SK-N-SH treated with all-trans-retinoic acid at 6 μM for 48 hours (cell line): ENCODE data around the gene SPRED1.

Experiments used
- ATAC-seq: fragments of 200-7000 bp; cut with Tn5 transposase; 3 replicates; pipeline ENCODE4 v1.9.1; 2020; ENCODE audit warnings: mild to moderate bottlenecking, moderate library complexity
- ARNTL ChIP-seq: fragments of 450-650 bp; formaldehyde crosslinking; IDR thresholded peaks from 2 replicates; pipeline ENCODE4 v1.5.0; 2020; ENCODE audit warnings: low read depth, mild to moderate bottlenecking, moderate library complexity, borderline replicate concordance
- BACH2 ChIP-seq: fragments of 250-450 bp; sonication (Bioruptor Pico); IDR thresholded peaks from 2 replicates; pipeline ENCODE4 v1.9.0; 2021; ENCODE audit warnings: mild to moderate bottlenecking, borderline replicate concordance
- CREB5 ChIP-seq: fragments of 250-450 bp; sonication (Bioruptor Pico); IDR thresholded peaks from 2 replicates; pipeline ENCODE4 v1.5.1; 2020; ENCODE audit warnings: low read depth, mild to moderate bottlenecking, moderate library complexity
- CSDC2 ChIP-seq: fragments of 250-450 bp; sonication (Bioruptor Pico); IDR thresholded peaks from 2 replicates; pipeline ENCODE4 v1.5.0; 2020; ENCODE audit warnings: mild to moderate bottlenecking, moderate library complexity
- ESRRG ChIP-seq: fragments of 250-450 bp; sonication (Bioruptor Pico); IDR thresholded peaks from 2 replicates; pipeline ENCODE4 v1.6.1; 2021; ENCODE audit warnings: mild to moderate bottlenecking
- ISL1 ChIP-seq: fragments of 250-450 bp; sonication (Bioruptor Pico); IDR thresholded peaks from 2 replicates; pipeline ENCODE4 v2.1.2; 2022; ENCODE audit warnings: mild to moderate bottlenecking, moderate library complexity
- OSR1 ChIP-seq: fragments of 250-450 bp; sonication (Bioruptor Pico); IDR thresholded peaks from 2 replicates; pipeline ENCODE4 v1.8.0; 2022; ENCODE audit warnings: moderate library complexity, mild to moderate bottlenecking, inconsistent platforms
- PATZ1 ChIP-seq: fragments of 250-450 bp; sonication (Bioruptor Pico); IDR thresholded peaks from 2 replicates; pipeline ENCODE4 v1.8.0; 2020; ENCODE audit warnings: mild to moderate bottlenecking, moderate library complexity, borderline replicate concordance
- PPARA ChIP-seq: fragments of 250-450 bp; sonication (Bioruptor Pico); IDR thresholded peaks from 2 replicates; pipeline ENCODE4 v1.5.0; 2020; ENCODE audit warnings: mild to moderate bottlenecking, borderline replicate concordance
- RARB ChIP-seq: fragments of 250-450 bp; sonication (Bioruptor Pico); IDR thresholded peaks from 2 replicates; pipeline ENCODE4 v1.8.0; 2021; ENCODE audit warnings: mild to moderate bottlenecking, moderate library complexity
- SNAI2 ChIP-seq: fragments of 250-450 bp; sonication (Bioruptor Pico); IDR thresholded peaks from 2 replicates; pipeline ENCODE4 v1.5.0; 2020; ENCODE audit warnings: mild to moderate bottlenecking, moderate library complexity
- TCF4 ChIP-seq: fragments of 250-450 bp; sonication (Bioruptor Pico); IDR thresholded peaks from 2 replicates; pipeline ENCODE4 v1.8.0; 2021; ENCODE audit warnings: mild to moderate bottlenecking, moderate library complexity, borderline replicate concordance
- TOX ChIP-seq: fragments of 250-450 bp; sonication (Bioruptor Pico); IDR thresholded peaks from 2 replicates; pipeline ENCODE4 v1.8.0; 2021; ENCODE audit warnings: mild to moderate bottlenecking, moderate library complexity, borderline replicate concordance
- TSHZ2 ChIP-seq: fragments of 250-450 bp; sonication (Bioruptor Pico); IDR thresholded peaks from 2 replicates; pipeline ENCODE4 v1.5.0; 2020; ENCODE audit warnings: mild to moderate bottlenecking, moderate library complexity
- ZC3H10 ChIP-seq: fragments of 250-450 bp; sonication (Bioruptor Pico); IDR thresholded peaks from 2 replicates; pipeline ENCODE4 v1.5.1; 2021; ENCODE audit warnings: mild to moderate bottlenecking, moderate library complexity
- ZFP3 ChIP-seq: fragments of 250-450 bp; sonication (Bioruptor Pico); IDR thresholded peaks from 2 replicates; pipeline ENCODE4 v1.5.0; 2020; ENCODE audit warnings: mild to moderate bottlenecking, moderate library complexity
- ZNF565 ChIP-seq: fragments of 450-650 bp; formaldehyde crosslinking; conservative IDR thresholded peaks from 2 replicates; pipeline ENCODE4 v1.5.0; 2020; ENCODE audit warnings: low read depth, mild to moderate bottlenecking, moderate library complexity
- ZNF70 ChIP-seq: fragments of 450-650 bp; formaldehyde crosslinking; IDR thresholded peaks from 2 replicates; pipeline ENCODE4 v1.5.0; 2020; ENCODE audit warnings: mild to moderate bottlenecking, moderate library complexity
- ZNF8 ChIP-seq: fragments of 450-650 bp; formaldehyde crosslinking; IDR thresholded peaks from 2 replicates; pipeline ENCODE4 v1.5.0; 2020; ENCODE audit warnings: mild to moderate bottlenecking, moderate library complexity
- TF ChIP-seq, protein P1 (sequence below): fragments of 250-450 bp; sonication (Bioruptor Pico); IDR thresholded peaks from 2 replicates; pipeline ENCODE4 v1.5.1; 2021; ENCODE audit warnings: mild to moderate bottlenecking, moderate library complexity
- TF ChIP-seq, protein P2 (sequence below): fragments of 250-450 bp; sonication (Bioruptor Pico); IDR thresholded peaks from 2 replicates; pipeline ENCODE4 v1.8.0; 2021; ENCODE audit warnings: low read depth, mild to moderate bottlenecking, moderate library complexity, borderline replicate concordance

Gene SPRED1

GRCh38 chr15:38259134-38259533 is 6.5 kb downstream of the SPRED1 start:
- TF ChIP-seq ISL1 (CRISPR knock-in tag), result no peak
- no peak for TF ChIP-seq PPARA (CRISPR knock-in tag)
- TF ChIP-seq OSR1 (CRISPR knock-in tag), result no peak
- no peak for TF ChIP-seq PATZ1 (CRISPR knock-in tag)
- TF ChIP-seq, protein P1, sequence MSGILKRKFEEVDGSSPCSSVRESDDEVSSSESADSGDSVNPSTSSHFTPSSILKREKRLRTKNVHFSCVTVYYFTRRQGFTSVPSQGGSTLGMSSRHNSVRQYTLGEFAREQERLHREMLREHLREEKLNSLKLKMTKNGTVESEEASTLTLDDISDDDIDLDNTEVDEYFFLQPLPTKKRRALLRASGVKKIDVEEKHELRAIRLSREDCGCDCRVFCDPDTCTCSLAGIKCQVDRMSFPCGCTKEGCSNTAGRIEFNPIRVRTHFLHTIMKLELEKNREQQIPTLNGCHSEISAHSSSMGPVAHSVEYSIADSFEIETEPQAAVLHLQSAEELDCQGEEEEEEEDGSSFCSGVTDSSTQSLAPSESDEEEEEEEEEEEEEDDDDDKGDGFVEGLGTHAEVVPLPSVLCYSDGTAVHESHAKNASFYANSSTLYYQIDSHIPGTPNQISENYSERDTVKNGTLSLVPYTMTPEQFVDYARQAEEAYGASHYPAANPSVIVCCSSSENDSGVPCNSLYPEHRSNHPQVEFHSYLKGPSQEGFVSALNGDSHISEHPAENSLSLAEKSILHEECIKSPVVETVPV, result no peak
- no peak for TF ChIP-seq BACH2
- TF ChIP-seq TOX, result no peak
- no peak for TF ChIP-seq CSDC2 (CRISPR knock-in tag)
- no peak for TF ChIP-seq ZC3H10 (CRISPR knock-in tag)
- no peak for TF ChIP-seq TSHZ2 (CRISPR knock-in tag)
- TF ChIP-seq ZNF70 (CRISPR knock-in tag), result no peak
- TF ChIP-seq ARNTL (CRISPR knock-in tag), result no peak
- no peak for TF ChIP-seq ZNF8 (CRISPR knock-in tag)
- no peak for TF ChIP-seq TCF4 (CRISPR knock-in tag)
- TF ChIP-seq ESRRG (CRISPR knock-in tag), result no peak
- no peak for TF ChIP-seq ZNF565 (CRISPR knock-in tag)
- no peak for TF ChIP-seq SNAI2 (CRISPR knock-in tag)
- TF ChIP-seq CREB5 (CRISPR knock-in tag), result no peak
- no peak for ATAC-seq

- TF ChIP-seq PPARA (CRISPR knock-in tag) (no peak), TOX (no peak)
- no peak for ATAC-seq
Observed at GRCh38 chr15:38260077-38260476, 7.4 kb downstream of the SPRED1 start.

- no peak for ATAC-seq
- TF ChIP-seq, protein P2, sequence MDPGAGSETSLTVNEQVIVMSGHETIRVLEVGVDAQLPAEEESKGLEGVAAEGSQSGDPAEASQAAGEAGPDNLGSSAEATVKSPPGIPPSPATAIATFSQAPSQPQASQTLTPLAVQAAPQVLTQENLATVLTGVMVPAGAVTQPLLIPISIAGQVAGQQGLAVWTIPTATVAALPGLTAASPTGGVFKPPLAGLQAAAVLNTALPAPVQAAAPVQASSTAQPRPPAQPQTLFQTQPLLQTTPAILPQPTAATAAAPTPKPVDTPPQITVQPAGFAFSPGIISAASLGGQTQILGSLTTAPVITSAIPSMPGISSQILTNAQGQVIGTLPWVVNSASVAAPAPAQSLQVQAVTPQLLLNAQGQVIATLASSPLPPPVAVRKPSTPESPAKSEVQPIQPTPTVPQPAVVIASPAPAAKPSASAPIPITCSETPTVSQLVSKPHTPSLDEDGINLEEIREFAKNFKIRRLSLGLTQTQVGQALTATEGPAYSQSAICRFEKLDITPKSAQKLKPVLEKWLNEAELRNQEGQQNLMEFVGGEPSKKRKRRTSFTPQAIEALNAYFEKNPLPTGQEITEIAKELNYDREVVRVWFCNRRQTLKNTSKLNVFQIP (CRISPR knock-in tag), result no peak
- TF ChIP-seq CREB5 (CRISPR knock-in tag) (no peak), ZNF70 (CRISPR knock-in tag) (no peak), CSDC2 (CRISPR knock-in tag) (no peak), PPARA (CRISPR knock-in tag) (no peak), ISL1 (CRISPR knock-in tag) (no peak), ZC3H10 (CRISPR knock-in tag) (no peak), PATZ1 (CRISPR knock-in tag) (no peak), RARB (CRISPR knock-in tag) (no peak), ESRRG (CRISPR knock-in tag) (no peak), TCF4 (CRISPR knock-in tag) (no peak), ZFP3 (CRISPR knock-in tag) (no peak), OSR1 (CRISPR knock-in tag) (no peak), TOX (no peak)
- TF ChIP-seq, protein P1, result no peak
- TF ChIP-seq, all 23 proteins: peak for 0
Observed at GRCh38 chr15:38263251-38263650, 10.6 kb downstream of the SPRED1 start.
